ENCODE results near the gene ETHE1.

DNA sequence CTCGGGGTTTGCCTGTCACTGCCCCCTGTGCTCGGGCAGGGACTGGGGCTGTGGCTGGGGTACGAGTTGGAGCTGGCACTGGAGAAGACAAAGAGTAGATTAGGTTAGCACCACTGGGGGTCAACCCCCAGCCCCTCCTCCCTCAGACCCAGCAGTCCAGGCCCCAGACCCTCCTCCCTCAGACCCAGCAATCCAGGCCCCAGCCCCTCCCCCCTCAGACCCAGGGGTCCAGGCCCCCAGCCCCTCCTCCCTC is 25.1 kb upstream of the ETHE1 start:
- TF ChIP-seq CTCF (IDR thresholded peaks at IDR 0.05) (no peak), MAX (CRISPR knock-in tag; IDR thresholded peaks at IDR 0.05) (no peak), ARID4B (CRISPR knock-in tag; IDR thresholded peaks at IDR 0.05; ENCODE audit: borderline replicate concordance) (no peak), HMGXB4 (CRISPR knock-in tag; IDR thresholded peaks at IDR 0.05) (no peak), ETV6 (CRISPR knock-in tag; IDR thresholded peaks at IDR 0.05) (no peak), CBFB (CRISPR knock-in tag; IDR thresholded peaks at IDR 0.05; ENCODE audit: low read depth) (no peak), TCF7 (CRISPR knock-in tag; IDR thresholded peaks at IDR 0.05; ENCODE audit: low read depth) (no peak), SP1 (CRISPR knock-in tag; conservative IDR thresholded peaks at IDR 0.05) (no peak), FOXK1 (CRISPR knock-in tag; IDR thresholded peaks at IDR 0.05) (no peak)
- TF ChIP-seq, protein P1, sequence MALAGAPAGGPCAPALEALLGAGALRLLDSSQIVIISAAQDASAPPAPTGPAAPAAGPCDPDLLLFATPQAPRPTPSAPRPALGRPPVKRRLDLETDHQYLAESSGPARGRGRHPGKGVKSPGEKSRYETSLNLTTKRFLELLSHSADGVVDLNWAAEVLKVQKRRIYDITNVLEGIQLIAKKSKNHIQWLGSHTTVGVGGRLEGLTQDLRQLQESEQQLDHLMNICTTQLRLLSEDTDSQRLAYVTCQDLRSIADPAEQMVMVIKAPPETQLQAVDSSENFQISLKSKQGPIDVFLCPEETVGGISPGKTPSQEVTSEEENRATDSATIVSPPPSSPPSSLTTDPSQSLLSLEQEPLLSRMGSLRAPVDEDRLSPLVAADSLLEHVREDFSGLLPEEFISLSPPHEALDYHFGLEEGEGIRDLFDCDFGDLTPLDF (CRISPR knock-in tag; IDR thresholded peaks at IDR 0.05) = no peak
- TF ChIP-seq, protein P2, sequence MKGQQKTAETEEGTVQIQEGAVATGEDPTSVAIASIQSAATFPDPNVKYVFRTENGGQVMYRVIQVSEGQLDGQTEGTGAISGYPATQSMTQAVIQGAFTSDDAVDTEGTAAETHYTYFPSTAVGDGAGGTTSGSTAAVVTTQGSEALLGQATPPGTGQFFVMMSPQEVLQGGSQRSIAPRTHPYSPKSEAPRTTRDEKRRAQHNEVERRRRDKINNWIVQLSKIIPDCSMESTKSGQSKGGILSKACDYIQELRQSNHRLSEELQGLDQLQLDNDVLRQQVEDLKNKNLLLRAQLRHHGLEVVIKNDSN (CRISPR knock-in tag; IDR thresholded peaks at IDR 0.05) = no peak
- TF ChIP-seq, protein P3, sequence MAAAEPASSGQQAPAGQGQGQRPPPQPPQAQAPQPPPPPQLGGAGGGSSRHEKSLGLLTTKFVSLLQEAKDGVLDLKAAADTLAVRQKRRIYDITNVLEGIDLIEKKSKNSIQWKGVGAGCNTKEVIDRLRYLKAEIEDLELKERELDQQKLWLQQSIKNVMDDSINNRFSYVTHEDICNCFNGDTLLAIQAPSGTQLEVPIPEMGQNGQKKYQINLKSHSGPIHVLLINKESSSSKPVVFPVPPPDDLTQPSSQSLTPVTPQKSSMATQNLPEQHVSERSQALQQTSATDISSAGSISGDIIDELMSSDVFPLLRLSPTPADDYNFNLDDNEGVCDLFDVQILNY (CRISPR knock-in tag; IDR thresholded peaks at IDR 0.05) = no peak
- TF ChIP-seq, protein P4, sequence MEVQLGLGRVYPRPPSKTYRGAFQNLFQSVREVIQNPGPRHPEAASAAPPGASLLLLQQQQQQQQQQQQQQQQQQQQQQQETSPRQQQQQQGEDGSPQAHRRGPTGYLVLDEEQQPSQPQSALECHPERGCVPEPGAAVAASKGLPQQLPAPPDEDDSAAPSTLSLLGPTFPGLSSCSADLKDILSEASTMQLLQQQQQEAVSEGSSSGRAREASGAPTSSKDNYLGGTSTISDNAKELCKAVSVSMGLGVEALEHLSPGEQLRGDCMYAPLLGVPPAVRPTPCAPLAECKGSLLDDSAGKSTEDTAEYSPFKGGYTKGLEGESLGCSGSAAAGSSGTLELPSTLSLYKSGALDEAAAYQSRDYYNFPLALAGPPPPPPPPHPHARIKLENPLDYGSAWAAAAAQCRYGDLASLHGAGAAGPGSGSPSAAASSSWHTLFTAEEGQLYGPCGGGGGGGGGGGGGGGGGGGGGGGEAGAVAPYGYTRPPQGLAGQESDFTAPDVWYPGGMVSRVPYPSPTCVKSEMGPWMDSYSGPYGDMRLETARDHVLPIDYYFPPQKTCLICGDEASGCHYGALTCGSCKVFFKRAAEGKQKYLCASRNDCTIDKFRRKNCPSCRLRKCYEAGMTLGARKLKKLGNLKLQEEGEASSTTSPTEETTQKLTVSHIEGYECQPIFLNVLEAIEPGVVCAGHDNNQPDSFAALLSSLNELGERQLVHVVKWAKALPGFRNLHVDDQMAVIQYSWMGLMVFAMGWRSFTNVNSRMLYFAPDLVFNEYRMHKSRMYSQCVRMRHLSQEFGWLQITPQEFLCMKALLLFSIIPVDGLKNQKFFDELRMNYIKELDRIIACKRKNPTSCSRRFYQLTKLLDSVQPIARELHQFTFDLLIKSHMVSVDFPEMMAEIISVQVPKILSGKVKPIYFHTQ (CRISPR knock-in tag; IDR thresholded peaks at IDR 0.05) = no peak
- TF ChIP-seq, protein P5, sequence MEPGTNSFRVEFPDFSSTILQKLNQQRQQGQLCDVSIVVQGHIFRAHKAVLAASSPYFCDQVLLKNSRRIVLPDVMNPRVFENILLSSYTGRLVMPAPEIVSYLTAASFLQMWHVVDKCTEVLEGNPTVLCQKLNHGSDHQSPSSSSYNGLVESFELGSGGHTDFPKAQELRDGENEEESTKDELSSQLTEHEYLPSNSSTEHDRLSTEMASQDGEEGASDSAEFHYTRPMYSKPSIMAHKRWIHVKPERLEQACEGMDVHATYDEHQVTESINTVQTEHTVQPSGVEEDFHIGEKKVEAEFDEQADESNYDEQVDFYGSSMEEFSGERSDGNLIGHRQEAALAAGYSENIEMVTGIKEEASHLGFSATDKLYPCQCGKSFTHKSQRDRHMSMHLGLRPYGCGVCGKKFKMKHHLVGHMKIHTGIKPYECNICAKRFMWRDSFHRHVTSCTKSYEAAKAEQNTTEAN (CRISPR knock-in tag; IDR thresholded peaks at IDR 0.05) = no peak

Data from WTC11 (cell line).